Coronary artery (tissue), 2 donors: ENCODE measurements around the gene P2RY2.

Experiments
- DNase-seq: peaks from one replicate; pipeline ENCODE4 v3.0.0-alpha.2; 2017; ENCODE audit warnings: low spot score
- H3K27ac ChIP-seq, 2 donors: fragments of 200-600 bp; sonication (generic); one replicate each; pipeline ENCODE4 v1.5.1; 2016 to 2019
- H3K4me3 ChIP-seq: fragments of 200-600 bp; sonication (generic); 2 replicates; pipeline ENCODE4 v1.5.1; 2016; ENCODE audit warnings: mild to moderate bottlenecking, moderate library complexity
- CTCF ChIP-seq: fragments of 200-600 bp; sonication (generic); IDR thresholded peaks from one replicate; pipeline ENCODE4 v1.5.1; 2019; ENCODE audit warnings: antibody characterized with exemption

P2RY2 gene

GRCh38 chr11:73221451-73221850 lies 3.4 kb downstream of the P2RY2 start:
- no peak for TF ChIP-seq CTCF
- DNase-seq, result no peak
- Histone ChIP-seq H3K27ac (no peak overlapping the region), H3K4me3 (no peak overlapping the region)

GRCh38 chr11:73221996-73222395 lies 3.9 kb downstream of the P2RY2 start:
- TF ChIP-seq CTCF, result no peak
- Histone ChIP-seq H3K4me3 (no peak overlapping the region), H3K27ac (no peak overlapping the region)
- no peak for DNase-seq

GRCh38 chr11:73223998-73224730 lies 6.1 kb downstream of the P2RY2 start:
- H3K4me3 ChIP-seq, result no peak overlapping the region
- no peak for DNase-seq
- no peak overlapping the region for H3K27ac ChIP-seq
- no peak for TF ChIP-seq CTCF

GRCh38 chr11:73225001-73225686 lies 7.1 kb downstream of the P2RY2 start:
- no peak overlapping the region for H3K27ac ChIP-seq

GRCh38 chr11:73225851-73226250 lies 7.8 kb downstream of the P2RY2 start:
- no peak for DNase-seq
- Histone ChIP-seq H3K4me3 (no peak overlapping the region), H3K27ac (no peak overlapping the region)
- TF ChIP-seq CTCF, result no peak

More at GRCh38 chr11:73225001-73225686, 7.1 kb downstream of the P2RY2 start:
- no peak for TF ChIP-seq CTCF
- DNase-seq, result no peak
- no peak overlapping the region for H3K4me3 ChIP-seq

- peak; percentile 65 for DNase-seq
- Histone ChIP-seq H3K27ac (no peak overlapping the region), H3K4me3 (no peak overlapping the region)
- TF ChIP-seq CTCF, result no peak
Observed at GRCh38 chr11:73226297-73227006, 8.4 kb downstream of the P2RY2 start.
